NCI-H2227 treated with DMSO at 0.1 percent for 48 hours (cell line): Measurements from ENCODE around the gene POU4F1.
"Not testable (repeated sequence)": the region's sequence is repeated elsewhere in the genome, so short reads cannot be mapped to it uniquely, and the experiment has no call there.

ENCODE experiments used
- DNase-seq: peaks from one replicate; lab custom pipeline; 2025; lab: John Stamatoyannopoulos, UW

POU4F1 gene, protein sequence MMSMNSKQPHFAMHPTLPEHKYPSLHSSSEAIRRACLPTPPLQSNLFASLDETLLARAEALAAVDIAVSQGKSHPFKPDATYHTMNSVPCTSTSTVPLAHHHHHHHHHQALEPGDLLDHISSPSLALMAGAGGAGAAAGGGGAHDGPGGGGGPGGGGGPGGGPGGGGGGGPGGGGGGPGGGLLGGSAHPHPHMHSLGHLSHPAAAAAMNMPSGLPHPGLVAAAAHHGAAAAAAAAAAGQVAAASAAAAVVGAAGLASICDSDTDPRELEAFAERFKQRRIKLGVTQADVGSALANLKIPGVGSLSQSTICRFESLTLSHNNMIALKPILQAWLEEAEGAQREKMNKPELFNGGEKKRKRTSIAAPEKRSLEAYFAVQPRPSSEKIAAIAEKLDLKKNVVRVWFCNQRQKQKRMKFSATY

DNA sequence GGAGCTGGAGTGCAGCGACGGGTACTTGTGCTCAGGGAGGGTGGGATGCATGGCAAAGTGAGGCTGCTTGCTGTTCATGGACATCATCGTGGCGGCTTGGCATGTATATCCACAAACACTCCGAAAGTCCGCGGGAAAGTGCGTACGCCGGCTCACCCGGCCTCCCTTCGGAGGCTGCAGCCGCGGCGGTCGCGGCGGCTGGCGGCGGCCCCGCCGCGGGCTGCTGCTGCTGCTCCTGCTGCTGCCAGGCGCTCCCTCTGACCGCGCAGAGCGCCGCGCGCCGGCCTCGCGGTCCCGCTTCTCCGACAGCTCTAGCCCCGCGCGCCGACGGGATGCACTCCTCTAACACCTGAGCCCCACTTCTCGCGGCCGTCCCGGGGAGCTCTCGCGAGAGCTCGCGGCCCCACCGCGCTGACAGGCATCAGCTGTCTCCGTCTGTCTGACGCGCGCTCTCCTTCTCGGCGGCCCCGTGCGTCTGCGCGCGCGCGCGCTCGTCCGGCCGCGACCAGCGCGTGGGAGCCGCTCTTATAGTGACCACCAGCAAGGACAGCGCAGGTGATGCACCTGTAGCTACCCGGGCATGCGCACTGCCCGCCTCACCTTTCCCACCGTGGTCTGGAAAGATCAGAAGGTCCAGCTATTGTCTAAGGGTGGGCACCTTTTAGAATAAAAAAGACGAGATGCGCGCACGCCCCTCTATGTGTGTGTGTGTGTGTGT lies at the start of gene POU4F1:
POU4F1 (minus strand) TSS at position 313 of the 718 bp plus-strand sequence; CDS start at position 87, 226 bp downstream.
- peak; percentile 72 for DNase-seq

DNA sequence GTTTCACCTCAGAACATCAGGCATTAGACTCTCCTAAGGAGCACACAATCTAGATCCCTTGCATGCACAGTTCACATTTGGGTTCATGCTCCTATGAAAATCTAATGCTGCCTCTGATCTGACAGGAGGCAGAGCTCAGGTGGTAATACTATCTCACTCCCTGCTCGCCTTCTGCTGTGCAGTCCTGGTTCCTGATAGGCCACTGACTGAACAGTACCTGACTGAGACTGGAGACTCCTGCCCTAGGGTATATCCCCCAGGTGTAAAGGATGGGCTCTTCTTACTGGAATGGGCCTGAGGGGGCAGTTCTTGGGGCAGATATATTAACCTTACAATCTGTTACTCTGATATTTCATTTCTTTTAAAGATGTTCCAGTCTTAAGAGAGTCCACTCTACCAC lies 49.3 kb upstream of the POU4F1 start:
- DNase-seq = no peak

DNA sequence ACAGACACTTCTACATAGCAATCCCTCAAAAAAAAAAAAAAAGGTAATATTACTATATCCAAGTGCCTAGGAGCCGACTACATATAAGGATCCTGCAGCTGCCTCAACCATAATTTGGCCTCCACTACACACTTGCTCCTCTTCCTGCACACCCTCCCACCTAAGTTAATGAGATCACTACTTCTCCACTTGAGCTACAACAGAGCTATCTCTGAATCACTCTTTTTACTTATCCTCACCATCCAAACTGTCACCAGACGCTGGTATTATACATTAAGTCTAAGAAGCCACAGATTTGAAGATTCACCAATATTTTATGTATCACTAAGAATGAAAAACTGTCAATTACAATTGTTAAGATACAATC lies 47.3 kb upstream of the POU4F1 start:
- no peak for DNase-seq

DNA sequence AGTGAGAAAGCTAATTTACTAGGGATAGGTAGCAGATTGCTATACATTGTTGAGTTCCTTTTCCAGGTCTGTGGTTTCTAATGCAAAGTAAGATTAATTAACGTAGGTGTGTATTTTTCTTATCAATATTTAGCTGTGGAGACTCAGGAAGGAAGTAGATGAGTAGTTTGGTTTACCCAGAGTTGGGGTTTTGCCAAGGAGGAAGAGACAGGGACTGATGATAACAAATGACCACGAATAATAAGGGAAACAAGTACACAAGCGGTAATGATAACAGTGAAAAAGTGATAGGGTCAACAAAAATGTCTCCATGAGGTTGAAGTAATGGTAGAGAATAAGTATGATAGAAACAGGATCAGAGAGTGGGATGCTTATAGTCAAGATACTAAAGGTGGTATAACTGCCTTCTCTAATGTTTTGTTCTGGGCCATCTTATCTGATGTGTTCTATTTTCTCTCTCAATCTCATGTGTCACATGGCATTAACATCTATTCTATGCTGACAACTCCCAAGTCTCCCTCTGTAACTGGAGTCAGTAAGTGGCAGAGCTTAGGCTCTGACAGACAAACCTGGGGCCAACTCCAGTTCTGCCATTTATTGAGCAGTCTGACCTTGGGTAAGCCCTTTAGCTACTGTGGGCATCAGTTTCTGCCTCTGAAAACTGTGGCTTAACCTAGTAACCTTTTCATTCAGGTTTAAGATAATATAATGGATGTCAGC lies 46.8 kb upstream of the POU4F1 start:
- DNase-seq = no peak

DNA sequence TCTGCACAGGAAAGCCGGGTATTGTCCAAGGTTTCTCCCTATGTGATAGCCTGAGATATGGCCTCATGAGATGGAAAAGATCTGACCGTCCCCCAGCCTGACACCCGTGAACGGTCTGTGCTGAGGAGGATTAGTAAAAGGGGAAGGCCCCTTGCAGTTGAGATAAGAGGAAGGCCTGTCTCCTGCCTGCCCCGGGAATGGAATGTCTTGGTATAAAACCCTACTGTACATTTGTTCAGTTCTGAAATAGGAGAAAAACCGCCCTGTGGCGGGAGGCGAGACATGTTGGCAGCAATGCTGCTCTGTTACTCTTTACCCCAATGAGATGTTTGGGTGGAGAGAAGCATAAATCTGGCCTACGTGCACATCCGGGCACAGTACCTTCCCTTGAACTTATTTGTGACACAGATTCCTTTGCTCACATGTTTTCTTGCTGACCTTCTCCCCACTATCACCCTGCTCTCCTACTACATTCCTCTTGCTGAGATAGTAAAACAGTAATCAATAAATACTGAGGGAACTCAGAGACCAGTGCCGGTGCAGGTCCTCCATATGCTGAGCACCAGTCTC lies 43.8 kb upstream of the POU4F1 start:
- not testable (repeated sequence) for DNase-seq

DNA sequence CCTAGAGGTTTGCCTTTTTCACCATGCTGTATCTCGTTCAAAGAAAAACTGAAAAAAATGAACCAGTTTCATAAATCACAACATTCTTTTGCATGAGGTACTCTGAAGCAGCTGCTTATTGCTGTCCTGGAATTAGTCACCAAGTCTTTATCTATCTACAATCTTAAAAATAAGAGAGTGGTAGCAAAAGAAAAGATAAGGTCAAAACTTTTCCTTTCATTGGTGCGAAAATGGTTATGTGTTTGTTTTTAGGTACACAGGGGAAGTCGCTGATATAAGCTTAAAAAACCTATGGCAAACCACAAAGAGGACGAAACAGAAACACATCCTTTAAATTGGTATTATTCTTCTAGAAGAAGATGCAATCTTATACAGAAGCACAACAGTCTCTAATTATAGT lies 34.9 kb upstream of the POU4F1 start:
- no peak for DNase-seq

DNA sequence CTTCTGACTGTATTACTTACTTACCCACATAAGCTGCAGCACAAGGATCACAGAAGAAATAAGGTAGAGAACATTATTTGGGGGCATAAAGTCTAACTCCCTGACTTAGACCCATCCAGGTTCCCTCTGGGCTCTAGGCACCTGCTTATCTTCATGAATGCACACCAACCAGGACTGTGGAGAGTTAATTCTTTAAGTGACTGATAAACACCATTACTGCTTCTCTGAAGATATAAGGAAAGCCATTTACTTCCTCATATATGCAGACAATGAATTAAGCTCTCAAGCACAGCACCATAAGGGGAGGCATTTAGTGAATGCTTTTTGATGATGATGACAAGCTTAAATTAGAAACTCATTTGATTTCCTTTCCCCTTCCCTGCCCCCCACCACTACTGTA lies 33.1 kb upstream of the POU4F1 start:
- no peak for DNase-seq

DNA sequence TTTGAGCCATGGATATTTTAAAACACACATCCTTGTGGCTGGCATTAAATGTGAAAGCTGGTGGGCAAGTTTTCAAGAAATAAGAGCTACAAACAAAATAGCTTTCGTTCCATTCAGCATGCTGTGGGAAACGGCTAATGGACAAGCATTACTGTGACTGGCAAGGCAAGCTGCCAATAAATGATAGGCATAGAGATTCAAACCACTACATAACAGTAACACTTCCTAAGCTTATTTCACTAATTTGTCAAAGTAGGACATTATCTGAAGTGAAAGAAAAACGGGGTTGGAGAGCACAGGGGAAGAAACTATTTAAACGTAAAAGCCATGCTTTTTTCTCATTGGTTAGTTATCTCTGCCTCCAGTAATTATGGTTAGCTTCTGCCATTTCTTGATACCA lies 29.6 kb upstream of the POU4F1 start:
- no peak for DNase-seq

DNA sequence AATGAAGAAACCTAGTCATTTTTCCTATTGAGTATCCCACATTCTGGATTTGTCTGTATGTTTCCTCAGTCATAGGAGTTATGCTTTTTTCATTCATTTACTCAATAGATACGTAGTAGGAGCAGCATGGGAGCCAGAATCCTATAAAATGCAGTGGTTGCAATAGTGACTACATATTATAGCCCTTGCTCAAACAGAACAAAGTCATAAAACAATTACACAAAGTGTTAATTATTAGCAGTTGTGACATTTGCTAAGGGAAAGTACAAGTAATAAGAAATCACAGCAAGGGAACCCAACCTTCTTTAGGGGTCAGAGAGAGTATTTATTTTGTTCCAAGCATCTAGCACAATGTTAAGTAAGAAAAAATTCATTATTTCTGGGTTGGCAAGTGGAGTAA lies 27.7 kb upstream of the POU4F1 start:
- no peak for DNase-seq

DNA sequence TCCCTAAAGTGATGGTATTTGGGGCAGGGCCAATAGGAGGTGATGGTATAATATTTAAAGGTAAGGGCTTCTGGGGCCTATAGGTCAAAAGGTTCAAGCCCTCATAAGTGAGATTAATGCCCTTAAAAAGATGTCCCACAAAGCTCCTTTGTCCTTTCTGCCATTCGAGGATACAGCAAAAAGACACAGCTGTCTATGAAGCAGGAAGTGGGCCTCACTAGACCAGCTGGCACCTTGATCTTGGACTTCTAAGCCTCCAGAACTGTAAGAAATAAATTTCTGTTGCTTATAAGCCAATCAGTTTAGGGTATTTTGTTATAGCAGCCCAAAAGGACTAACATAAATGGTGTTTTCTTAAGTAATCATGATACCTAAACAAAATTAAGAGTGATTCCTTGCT lies 27.2 kb upstream of the POU4F1 start:
- no peak for DNase-seq

DNA sequence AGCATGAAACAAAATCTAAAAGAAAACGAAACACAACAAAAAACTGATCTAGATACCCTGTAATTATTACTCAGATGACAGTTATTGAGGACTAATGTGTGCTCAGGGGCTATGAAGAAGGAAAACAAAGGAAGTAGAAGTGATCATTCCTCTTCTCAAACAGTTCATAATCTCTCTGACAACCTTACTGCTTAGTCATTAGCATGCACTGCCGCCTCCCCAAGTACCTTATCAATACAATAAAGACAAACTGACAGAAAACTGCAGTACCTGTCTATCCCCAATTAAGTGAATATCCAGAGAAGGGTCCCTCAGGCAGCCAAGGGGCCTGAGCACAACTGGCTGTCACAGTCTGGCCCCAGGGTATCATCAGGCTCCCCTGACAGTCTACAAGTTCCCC lies 22.0 kb upstream of the POU4F1 start:
- no peak for DNase-seq

DNA sequence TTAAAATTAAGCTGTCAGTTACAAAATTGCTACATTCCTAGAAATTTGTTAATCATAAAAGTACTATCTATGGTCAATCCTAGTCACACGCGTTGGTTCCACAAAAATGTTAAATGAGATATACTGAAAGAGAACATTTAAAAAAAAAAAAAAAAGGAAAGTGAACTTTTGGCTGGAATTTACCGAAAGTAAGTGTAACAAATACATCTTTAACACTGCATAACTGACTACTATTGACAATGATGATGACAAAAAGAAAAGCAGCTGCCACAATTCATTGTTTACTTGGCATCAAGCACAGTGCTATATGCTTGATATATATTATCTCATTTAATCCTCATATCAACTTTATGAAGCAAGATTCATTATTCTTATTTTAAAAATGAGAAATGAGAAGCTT lies 19.8 kb upstream of the POU4F1 start:
- no peak for DNase-seq

DNA sequence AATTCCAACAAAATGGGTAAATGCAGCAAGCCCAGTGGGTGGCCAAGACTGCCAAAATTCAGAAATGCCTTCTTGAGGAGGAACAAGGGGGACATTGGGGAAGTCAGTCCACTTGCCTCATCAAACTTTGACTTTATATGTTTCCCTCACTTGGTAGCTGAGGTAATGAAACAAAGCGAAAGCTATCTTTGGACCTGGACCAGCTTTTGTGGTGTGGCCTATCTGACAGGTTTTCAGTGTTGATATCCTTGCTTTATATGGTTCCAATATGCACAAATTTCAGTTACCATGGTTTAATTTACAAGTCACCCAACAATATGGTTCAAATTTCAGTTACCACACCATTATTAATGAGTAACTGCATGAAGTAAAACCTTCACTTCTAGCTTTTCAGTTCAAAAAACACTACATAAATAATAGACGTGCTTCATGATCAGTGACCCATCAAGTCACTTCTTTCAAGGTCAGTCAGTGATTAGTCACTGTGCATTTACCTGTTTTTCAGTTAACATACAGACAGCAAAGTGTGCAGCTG lies 17.7 kb upstream of the POU4F1 start:
- no peak for DNase-seq

DNA sequence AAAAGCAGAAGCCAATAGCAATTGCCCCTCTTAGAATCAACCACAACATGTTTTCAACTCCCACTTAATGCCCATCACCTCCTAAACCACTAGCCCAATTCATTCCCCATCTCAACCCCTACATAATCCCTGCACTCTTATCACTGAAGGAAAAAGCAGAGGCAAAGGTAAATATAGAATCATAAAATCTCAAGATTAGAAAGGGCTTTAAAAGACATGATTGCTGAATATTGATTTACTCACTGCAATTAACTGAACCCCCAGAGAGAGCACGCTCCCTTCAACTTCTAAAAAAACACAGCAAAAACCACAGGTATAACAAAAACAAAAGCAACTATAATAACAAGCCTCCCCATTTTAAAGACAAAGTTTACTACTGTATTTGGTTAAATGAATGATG lies 15.1 kb upstream of the POU4F1 start:
- no peak for DNase-seq

DNA sequence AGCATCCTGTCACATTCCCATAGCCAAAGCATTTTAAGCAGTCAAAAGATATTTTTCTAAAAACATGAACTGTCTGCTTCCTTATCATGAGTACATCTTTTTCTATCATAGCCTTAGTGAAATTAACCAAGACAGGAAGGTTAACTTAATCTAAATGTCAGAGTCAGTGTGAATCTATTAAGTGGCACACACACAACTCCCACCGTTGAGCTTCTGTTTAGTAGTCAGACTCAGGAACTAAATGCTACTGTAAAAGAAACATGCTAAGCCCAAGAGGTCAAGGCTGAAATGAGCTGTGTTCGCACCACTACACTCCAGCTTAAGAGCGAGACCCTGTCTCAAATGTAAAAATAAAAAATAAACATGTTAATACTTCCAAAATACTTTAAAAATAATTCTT lies 7.7 kb upstream of the POU4F1 start:
- no peak for DNase-seq

DNA sequence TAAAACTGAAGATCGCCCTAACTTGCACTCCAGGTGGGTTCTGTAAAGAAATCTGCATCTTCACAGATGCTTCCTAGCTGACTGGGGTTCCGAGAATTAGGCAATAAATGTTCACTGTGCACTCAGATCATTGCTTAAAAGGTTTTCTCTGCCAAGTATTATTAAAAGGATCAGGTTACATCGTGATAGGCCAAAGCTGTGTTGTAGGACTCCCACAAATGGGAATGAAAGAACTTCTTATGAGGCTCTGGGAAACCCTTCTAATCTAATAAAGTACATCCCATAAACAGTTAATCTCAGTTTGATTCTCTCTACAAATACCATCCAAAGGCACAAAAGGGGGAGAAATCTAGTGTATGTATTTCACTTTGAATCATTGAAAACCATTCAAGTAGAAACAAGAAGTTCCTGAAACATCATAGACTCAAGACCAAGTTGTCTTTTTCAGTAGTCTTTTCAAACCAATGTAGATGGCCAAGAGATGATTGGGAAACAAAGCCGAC lies 7.1 kb upstream of the POU4F1 start:
- DNase-seq = no peak

DNA sequence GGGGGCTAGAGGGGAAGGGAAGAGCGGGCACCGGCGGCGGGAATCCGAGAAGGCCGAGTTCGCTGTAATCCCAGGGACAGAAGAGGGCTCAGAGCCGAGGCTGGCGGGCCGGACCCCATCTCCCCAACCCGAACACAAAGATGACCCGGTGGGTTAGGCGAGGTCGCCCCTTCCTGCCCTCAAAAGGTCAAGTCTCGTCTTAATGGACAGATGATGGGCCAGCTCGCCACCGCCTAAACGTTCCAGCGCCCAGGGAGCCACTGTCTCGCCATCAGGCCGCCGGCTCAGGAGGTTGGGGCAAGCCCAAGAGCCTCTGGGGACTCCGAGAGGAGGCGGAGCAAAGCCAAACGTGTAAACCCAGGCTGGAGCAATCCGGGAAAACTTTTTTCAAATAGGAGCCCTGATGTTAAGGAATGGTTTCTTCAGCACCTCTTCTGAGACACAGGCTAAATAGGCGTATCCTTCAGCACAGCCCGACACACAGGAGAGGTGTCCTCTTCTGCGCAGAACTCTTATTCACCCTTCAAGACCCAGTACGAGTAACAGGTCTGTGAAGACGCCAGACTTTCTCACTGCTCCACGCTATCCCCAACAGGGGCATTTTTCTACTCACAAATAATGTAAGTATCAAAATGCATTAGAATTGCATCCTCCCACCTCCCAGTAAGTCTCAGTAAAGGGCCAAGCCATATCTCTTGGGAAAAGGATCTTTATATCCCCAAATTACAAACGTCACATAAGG lies 6.3 kb upstream of the POU4F1 start:
- no peak for DNase-seq

DNA sequence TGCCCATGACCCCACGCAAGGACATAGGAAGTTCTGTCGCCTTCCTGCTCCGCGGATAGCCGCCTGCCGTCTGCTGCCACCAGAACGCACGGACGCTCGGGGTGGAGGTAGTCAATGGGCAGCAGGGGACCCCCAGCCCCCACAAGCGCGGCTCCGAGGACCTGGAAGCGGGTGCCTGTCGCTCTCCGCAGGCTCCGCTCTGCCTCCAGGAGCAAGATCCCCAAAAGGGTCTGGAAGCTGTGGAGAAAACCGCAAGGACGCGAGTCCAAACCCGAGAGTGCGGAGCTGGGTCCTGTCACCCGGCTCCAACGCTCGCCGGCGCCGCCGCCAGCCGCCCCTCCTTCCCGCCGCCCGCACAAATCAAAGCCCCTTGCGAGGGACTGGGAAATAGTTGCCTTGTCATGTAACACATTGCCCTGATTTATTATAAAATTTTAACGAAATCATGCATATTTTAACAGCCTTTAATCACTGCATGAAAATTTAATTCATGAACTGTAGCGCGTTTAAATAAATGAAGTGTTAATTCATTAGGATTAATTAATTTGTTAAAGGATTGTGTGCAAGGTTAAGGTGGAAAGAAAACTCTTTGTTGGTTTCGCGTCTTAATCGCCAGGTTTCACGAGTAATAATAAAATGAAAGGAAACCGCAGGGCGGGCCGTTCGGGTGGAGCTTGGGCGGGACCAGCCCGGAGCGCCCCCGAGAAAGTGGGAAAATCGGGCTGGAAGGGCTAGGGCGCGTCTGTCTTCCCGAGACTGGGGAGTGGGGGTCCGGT lies 5.5 kb upstream of the POU4F1 start:
- DNase-seq = no peak

DNA sequence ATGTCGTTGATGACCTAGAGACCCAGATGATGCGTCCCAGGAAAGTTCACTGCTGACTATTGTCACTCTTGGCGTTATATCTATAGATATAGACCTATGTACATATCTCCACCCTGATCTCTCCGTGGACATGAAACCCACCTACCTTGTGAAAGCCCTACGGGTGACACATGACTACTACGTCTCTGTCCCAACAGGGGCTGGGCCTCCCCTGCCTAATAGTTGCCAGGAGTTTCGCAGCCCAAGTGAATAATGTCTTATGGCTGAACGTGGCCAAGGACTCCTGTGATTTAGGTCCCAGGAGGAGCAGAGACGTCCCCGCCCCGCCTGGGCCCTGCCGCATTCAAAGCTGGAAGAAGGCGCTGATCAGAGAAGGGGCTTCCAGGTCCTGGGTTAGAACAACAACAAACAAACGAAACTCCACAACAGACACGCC lies 4.9 kb upstream of the POU4F1 start:
- no peak for DNase-seq

DNA sequence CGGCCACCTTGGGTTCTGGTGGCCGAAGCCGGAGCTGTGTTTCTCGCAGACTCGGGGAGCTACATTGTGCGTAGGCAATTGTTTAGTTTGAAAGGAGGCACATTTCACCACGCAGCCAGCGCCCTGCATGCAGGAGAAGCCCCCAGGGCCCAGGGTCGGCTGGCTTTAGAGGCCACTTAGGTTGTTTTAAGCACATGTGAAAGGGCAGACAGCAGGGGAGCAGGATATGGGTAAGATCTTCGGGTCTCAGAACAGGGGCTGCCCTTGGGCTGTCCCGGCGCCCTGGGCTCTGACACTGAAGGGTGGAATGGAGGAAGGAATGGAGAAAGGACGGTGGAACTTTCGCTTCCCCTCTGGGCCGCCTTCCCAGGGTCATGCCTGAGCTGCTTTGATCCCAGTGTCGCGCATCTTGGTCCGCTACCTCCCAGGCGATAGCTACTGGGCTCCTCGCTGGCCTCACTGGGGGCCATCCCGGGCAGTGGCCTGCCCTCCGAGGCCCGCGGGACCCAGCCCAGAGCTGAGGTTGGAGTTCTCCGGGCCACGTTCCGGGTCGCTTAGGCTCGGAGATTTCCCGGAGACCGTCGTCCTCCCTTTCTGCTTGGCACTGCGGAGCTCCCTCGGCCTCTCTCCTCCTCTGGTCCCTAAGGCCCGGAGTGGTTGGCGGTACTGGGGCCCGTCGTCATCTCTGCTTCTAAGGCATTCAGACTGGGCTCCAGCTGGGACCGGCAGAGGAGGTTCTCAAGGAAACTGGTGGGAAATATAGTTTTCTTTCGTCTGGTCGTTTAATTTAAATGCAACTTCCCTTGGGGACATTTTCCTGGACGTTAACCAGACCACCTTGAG lies 4.3 kb upstream of the POU4F1 start:
- DNase-seq = no peak
